Stimulated activated CD4-positive, alpha-beta T cell treated with anti-CD3 and anti-CD28 coated beads, TNF-alpha, amount 100 ng/mL, for 48 hours (primary cell): ENCODE results near the gene SMAD6.
"Not testable (repeated sequence)": the region's sequence is repeated elsewhere in the genome, so short reads cannot be mapped to it uniquely, and the experiment has no call there.

Source experiments
- DNase-seq, 3 donors: peaks; one replicate each; pipeline ENCODE4 v3.0.0-alpha.2; 2020; ENCODE audit warnings: low read depth in 3 of 3

The SMAD6 gene

DNA sequence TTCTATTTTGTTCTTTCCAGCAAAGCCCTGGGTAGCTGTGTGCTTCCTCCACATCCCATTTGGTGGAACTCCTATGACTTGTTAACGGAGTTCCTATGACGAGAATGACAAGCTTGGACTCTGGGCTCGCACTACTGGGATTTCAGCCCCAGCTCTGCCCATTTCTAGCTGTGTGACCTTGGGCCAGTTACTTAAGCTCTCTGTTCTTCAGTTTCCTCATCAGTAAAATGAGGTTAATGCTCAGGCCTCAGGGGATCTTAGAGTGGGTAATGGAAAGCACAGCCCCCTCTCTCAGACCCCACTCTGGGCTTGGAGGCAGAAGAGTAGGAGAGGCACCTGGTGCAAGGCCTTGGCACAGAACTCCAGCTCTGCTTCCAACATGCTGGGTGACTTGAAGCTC lies 123.1 kb downstream of the SMAD6 start:
- DNase-seq: no peak

DNA sequence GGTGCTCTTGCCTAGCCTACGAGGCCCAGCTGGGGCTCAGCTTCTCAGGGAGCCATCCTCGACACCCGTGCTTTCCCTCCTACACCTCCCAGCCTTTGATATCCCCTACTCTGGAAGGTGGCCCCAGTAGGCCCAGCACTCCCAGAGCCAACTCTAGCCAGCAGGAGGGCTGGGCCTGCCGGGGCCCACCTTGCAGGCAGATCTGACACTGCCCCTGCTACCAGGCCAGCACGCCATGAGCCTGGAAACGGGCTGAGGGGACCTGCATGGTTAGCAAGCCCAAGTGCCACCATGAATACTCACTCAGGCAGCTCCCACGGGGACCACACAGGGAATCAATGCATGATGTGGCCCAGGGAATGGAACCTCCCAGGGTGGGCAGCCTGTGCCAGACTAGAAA lies 123.7 kb downstream of the SMAD6 start:
- DNase-seq: no peak

DNA sequence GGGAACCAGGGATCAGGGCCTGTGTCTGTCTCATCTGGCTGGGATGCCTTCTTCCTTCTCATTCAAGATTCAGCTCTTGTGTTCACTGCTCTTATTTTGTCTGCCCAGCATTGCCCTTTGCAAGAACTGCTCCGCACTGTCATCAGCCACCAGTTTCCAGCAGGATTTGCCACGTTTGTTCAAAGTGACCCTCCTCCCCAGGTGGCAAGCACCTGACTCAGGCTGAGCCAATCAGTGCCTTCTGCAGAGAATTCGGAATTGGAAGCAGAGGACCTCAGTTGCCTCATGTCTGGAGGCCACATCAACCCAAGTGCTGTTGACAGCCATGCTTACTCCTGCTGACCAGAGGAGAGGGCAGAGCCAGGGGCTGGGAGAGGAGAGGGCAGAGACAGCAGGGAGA lies 124.5 kb downstream of the SMAD6 start:
- no peak for DNase-seq

DNA sequence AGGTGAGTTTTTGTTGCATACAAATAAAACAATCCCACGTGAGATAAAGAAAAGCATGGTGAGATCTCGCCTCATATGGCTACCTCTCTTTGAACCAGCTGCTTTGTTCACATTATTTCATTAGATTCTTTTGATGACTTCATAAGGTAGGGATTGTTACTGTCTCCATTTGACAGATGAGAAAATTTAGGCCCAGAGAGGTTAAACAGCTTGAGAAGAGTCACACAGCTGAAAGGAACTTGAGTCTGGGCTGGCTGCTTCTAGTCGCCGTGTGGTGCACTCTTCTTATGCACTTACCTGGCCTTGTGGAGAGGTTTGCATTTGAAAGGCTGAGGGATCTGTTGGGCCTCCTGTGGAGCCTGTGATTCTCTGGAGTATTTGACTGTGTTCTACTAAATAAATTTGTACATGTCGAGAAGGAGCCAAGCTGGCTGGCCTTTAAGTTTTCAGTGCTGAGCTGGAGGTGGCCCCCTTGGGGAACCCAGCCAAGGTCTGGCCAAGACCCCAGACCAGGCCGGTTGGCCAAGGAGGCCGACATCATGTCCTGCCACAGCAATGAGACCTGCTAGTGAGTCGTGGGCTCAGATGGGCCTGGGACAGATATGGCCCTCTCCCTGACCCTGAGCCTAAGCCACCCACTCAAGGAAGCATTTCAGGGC lies 125.1 kb downstream of the SMAD6 start:
- no peak for DNase-seq

DNA sequence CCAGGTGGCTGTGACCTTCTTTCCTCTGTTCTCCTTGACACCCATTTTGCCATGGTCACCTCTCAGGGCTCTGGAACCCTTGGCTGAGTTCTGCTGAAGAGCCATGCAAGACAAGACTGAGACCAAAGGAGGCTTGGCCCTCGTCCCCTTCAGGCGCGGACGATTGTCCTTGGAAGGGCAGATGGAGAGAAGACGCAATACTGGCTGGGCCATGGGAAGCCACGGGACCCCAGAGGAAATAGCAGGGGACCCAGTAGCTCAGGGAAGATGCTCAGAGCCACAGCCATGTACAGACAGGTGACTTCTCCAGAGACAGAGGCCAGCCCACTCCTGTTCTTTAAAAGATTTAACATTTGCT lies 125.6 kb downstream of the SMAD6 start:
- DNase-seq: no peak

DNA sequence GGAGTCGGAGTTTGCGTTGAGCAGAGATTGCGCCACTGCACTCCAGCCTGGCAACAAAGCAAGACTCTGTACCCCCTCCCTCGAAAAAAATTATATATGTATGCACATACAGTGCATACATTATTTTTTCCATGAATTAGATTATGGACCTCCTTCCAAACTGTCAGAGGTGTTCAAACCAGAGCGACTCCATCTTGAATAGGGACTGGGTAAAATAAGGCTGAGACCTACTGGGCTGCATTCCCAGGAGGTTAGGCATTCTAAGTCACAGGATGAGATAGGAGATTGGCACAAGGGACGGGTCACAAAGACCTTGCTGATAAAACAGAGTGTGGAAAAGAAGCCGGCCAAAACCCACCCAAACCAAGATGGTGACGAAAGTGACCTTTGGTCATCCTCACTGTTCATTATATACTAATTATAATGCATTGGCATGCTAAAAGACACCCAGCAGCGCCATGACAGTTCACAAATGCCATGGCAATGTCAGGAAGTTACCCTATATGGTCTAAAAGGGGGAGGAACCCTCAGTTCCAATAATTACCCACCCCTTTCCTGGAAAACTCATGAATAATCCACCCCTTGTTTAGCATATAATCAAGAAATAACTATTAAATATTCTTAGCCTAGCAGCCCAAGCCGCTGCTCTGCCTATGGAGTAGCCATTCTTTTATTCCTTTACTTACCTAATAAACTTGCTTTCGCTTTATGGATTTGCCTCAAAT lies 126.9 kb downstream of the SMAD6 start:
- not testable (repeated sequence) for DNase-seq

DNA sequence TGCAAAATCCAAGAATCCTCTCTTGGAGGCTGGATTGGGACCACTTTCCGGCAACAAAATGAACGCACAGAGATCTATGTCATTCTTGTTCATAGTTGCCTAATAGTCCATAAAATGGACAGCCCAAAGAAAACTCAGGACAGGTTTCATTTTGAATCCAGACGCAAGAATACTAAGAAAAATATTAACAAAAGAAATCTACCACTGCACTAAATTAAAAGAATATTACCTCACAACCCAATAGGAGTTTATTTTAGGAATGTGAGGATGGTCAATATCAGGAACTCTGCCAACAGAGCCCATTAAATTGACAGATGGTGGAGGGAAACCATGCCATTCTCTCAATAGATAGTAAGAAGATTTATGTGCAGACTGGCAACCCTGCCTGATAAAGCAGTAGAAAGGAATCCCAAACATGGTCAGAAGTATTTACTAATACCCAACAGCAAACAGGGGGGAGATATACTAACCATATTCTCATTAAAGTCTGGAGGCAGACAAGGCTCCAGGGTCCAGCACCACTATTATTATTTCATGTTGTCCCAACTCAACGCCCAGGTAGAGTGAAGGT lies 127.6 kb downstream of the SMAD6 start:
- no peak for DNase-seq

DNA sequence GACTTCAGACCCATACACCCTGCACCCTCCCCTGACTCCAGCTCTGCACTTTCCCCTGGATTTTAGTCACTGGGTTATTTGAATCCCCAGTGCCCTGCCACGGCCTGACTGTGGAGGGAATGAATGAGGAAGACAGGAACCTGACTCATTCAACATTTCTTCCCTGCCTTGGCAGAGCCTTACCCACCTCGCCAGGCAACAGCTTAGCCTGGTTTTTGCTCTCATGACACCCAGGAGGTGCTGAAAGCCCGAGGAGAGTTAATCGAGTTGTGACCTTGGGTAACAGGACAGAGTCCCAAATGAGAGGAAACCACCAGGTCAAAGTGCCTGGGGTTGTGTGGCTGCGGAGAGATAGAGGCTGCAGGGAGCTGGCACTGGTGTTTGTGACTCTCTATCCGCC lies 128.3 kb downstream of the SMAD6 start:
- no peak for DNase-seq

DNA sequence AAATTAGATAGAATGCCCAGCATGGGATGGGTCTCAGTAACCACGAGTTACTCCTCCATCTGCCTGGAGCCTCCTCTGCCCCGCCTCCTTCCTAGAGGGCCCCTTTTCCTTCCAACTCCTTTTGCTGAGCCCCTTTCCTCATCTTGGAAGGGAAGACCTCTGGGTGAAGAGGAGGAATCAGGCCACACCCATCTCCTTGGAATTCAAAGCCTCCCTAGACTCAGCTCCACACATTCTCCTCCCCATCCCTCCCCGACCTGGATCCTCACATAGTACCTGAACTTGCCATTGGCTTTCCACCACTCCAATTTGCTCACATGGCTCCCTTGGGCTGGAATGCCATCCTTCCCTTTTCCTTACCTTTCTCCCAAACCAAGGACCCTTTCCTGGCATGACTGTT lies 128.8 kb downstream of the SMAD6 start:
- no peak for DNase-seq

DNA sequence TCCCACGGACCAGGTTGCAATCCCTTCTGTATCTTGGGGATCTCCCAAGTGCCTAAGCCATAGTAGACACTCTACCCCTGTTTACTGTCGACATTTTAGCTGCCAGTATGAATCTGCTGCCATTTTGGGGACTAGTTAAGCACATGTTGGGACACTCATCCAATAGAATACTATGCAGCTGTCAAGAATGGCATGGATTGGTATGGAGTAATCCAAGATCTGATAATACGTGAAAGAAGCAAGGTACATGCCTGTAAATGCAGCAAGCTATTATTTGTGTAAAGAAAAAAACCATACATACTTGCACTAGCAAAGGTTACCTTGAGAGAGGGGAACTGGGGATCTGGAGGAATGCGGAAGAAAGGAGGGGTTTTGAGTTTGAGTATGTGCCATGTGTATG lies 129.3 kb downstream of the SMAD6 start:
- DNase-seq: no peak

DNA sequence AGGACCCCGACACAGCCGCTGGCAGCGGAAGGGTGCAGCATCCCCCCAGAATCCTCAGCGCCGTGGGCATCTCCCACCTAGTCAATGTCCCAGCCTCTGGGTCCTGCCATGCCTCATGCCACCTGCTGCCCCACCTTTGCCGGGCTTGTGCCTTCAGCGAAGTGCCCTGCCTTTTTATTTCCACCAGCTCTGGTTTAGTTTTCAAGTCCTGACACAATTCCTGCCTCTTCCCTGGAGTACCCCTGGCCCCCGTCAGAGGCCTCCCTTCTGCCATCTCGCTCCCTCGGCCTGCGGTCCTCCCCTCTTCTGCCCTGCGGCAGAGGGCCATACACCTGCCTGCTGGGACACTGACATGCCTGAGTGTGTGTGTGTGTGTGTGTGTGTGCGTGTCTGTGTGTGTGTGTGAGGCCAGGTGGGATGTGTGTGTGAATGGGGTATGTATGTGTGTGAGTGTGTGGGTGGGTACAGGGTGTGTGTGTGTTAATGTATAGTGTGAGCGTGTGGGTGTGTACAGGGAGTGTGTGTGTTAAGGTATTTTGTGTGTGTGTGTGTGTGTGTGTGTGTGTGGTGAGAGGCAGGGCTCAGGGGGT lies 129.9 kb downstream of the SMAD6 start:
- no peak for DNase-seq
